AG09309 (cell line): ENCODE measurements around the gene ADAMTS17.

ENCODE experiments used
- DNase-seq: peaks from one replicate; pipeline ENCODE4 v3.0.0-alpha.2; 2010; ENCODE audit warnings: low read depth
- H3K4me3 ChIP-seq: 2 replicates; pipeline ENCODE4 v1.5.1; 2011; ENCODE audit warnings: mild to moderate bottlenecking, low read depth, low read length, moderate library complexity; ENCODE audit not compliant: control insufficient read depth
- TF ChIP-seq, protein P1 (sequence below): IDR thresholded peaks from 2 replicates; pipeline ENCODE4 v1.5.1; 2011; ENCODE audit warnings: mild to moderate bottlenecking, low read depth, low read length, inconsistent platforms; ENCODE audit not compliant: insufficient read depth, control insufficient read depth; ENCODE audit errors: missing control alignments

Gene ADAMTS17

GRCh38 chr15:100026041-100026440, 315.7 kb downstream of the ADAMTS17 start:
- no peak for DNase-seq
- H3K4me3 ChIP-seq, result no peak overlapping the region
- TF ChIP-seq, protein P1, sequence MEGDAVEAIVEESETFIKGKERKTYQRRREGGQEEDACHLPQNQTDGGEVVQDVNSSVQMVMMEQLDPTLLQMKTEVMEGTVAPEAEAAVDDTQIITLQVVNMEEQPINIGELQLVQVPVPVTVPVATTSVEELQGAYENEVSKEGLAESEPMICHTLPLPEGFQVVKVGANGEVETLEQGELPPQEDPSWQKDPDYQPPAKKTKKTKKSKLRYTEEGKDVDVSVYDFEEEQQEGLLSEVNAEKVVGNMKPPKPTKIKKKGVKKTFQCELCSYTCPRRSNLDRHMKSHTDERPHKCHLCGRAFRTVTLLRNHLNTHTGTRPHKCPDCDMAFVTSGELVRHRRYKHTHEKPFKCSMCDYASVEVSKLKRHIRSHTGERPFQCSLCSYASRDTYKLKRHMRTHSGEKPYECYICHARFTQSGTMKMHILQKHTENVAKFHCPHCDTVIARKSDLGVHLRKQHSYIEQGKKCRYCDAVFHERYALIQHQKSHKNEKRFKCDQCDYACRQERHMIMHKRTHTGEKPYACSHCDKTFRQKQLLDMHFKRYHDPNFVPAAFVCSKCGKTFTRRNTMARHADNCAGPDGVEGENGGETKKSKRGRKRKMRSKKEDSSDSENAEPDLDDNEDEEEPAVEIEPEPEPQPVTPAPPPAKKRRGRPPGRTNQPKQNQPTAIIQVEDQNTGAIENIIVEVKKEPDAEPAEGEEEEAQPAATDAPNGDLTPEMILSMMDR, result no peak

DNA sequence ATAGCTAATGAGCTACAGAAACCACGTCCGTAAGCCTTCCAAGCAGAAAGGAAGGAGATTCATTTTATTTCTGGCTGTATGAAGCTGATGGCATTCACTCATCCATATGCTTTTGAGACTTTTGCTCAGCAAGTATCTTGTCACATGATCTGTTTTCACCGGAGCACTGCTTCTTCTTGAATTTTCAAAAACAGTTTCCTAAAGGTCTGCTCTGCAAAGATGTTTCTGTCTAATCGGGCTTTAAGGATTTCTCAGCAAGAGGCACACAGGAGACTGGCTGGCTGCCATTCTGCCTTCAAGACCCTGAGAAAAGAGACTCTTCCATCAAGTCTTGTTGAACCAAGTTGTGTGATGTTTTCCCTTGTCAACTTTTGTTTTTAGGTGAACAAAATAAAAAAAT, 319.0 kb downstream of the ADAMTS17 start:
- TF ChIP-seq, protein P1, result no peak
- no peak for DNase-seq

DNA sequence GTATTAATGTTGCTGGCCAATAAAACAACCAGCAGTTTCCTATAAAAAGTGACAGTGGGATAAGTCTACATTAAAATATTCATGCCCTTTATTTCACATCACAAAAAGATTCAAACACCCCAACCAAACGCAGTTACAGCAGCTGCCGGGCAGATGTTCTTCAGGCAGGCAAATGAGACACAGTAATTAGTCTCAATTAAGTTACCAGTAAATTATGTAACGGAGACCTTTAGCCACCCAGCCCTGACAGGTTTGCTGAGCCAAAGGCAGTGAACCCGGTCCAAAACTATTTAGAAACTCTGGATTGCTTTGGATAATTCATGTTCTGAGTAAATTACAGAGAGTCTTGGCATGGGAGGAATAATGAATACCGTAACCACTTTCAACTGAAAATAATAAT, 319.4 kb downstream of the ADAMTS17 start:
- TF ChIP-seq, protein P1, result no peak
- no peak for DNase-seq
- H3K4me3 ChIP-seq, result no peak overlapping the region

More for the DNA sequence above, 319.0 kb downstream of the ADAMTS17 start:
- no peak overlapping the region for H3K4me3 ChIP-seq

- TF ChIP-seq, protein P1, result no peak
- no peak for DNase-seq
- H3K4me3 ChIP-seq, result no peak overlapping the region
Measured at GRCh38 chr15:100021653-100022052, 320.1 kb downstream of the ADAMTS17 start.

- TF ChIP-seq, protein P1, result no peak
- no peak overlapping the region for H3K4me3 ChIP-seq
- no peak for DNase-seq
Measured at GRCh38 chr15:100020614-100021013, 321.2 kb downstream of the ADAMTS17 start.

GRCh38 chr15:100020189-100020588, 321.6 kb downstream of the ADAMTS17 start:
- TF ChIP-seq, protein P1, result no peak
- no peak for DNase-seq
- no peak overlapping the region for H3K4me3 ChIP-seq

GRCh38 chr15:100019601-100020000, 322.2 kb downstream of the ADAMTS17 start:
- TF ChIP-seq, protein P1, result no peak
- no peak for DNase-seq
- no peak overlapping the region for H3K4me3 ChIP-seq
